ENCODE data around the gene SPEF1. TPM values are rescaled to one million over a fixed set of nuclear protein-coding genes. Genes with fewer than 3 reads are reported as not detected.

The SPEF1 gene
- total and polyA plus RNA-seq, 2 of the 13 experiments (the other 11 are each of a cell fraction or from before 2014, with no cell fraction given) = 0.11 to 0.27 TPM

GRCh38 chr20:3744806-3745685 is 36.2 kb downstream of the SPEF1 start:
- ChIA-PET CTCF (ENCODE audit: low intra/inter-chr PET ratio, low total read pairs) (no interaction called here), POLR2A (interaction anchor here (0.6 to 2.3 kb wide), 10 partner anchors 9 to 86 kb away, joined by 3 to 10 read pairs (median 4); partner anchors contain the start of genes ADISSP, AP5S1 and SPEF1)
- in situ Hi-C loops (cut with HindIII; ENCODE audit: extremely low pct_ligation_motif_present, low pct_unique_long_range_greater_than_20kb) = no loop called here
- Histone ChIP-seq H3K4me2 (ENCODE audit: low read depth, low read length) (peak overlapping the region; percentile 69), H3K4me1 (ENCODE audit: insufficient read depth, low read length) (peaks cover 61% of the 10 kb centered on the region), H3K9me3 (ENCODE audit: low read length) (no peaks in the 10 kb centered on the region), H3K27ac (ENCODE audit: extremely low read length, insufficient read depth, low read length) (no peak overlapping the region), H3K79me2 (ENCODE audit: insufficient read depth, low read length) (no peaks in the 10 kb centered on the region), H3K36me3 (replicated peaks in 1 of 2; ENCODE audit: control insufficient read depth in 1 of 2, insufficient read depth in 2 of 2, low read length in 2 of 2) (no peaks in the 10 kb centered on the region), H3K27me3 (ENCODE audit: control insufficient read depth in 1 of 2, insufficient read depth in 2 of 2, low read length in 2 of 2) (peaks cover 10 to 47% of the 10 kb centered on the region in 2 experiments; a peak in 4 of 5 replicates), H3K4me3 (replicated peaks in 1 of 3; ENCODE audit: insufficient read depth in 1 of 3, low read depth in 2 of 3, low read length in 3 of 3) (peak overlapping the region; percentile 29 to 64 (median 32)), H4K20me1 (ENCODE audit: insufficient read depth, low read length) (no peaks in the 10 kb centered on the region), H3K9ac (ENCODE audit: insufficient read depth, low read depth, low read length) (no peak overlapping the region), H2AFZ (ENCODE audit: low read length) (no peak overlapping the region)
- 27% methylated on average over 45 of the region's 45 CpGs for WGBS (ENCODE audit: low lambda C conversion rate)
- FAIRE-seq (no peak), ATAC-seq (peak; percentile 16), DNase-seq (ENCODE audit: low spot score) (peak; percentile 74)
- BruUV-seq (replicated peaks) = no TSS peak
- intact Hi-C loops (cut with micrococcal nuclease; ENCODE audit: unreplicated experiment) = no loop called here
- TF ChIP-seq TEF (CRISPR knock-in tag; IDR thresholded peaks at IDR 0.05) (no peak), ZNF775 (CRISPR knock-in tag; IDR thresholded peaks at IDR 0.05; ENCODE audit: borderline replicate concordance) (no peak), GPN1 (CRISPR knock-in tag; IDR thresholded peaks at IDR 0.05; ENCODE audit: borderline replicate concordance) (no peak), GABPA (IDR thresholded peaks at IDR 0.05; ENCODE audit: low read depth, low read length) (no peak), GABPA (CRISPR knock-in tag; IDR thresholded peaks at IDR 0.05; ENCODE audit: low read depth) (no peak), HNRNPUL1 (IDR thresholded peaks at IDR 0.05; ENCODE audit: low read depth, low read length) (no peak), ZNF501 (CRISPR knock-in tag; IDR thresholded peaks at IDR 0.05) (0 out of 2 replicates have a peak, but pooled peaks have one; percentile 47), ESRRA (CRISPR knock-in tag; IDR thresholded peaks at IDR 0.05; ENCODE audit: low read depth) (no peak; the same call in 1 of the 2 replicates), HNRNPL (IDR thresholded peaks at IDR 0.05; ENCODE audit: low read depth, low read length) (no peak), ZNF335 (CRISPR knock-in tag; IDR thresholded peaks at IDR 0.05) (no peak), MAX (IDR thresholded peaks at IDR 0.05) (peak; percentile 43; the same call in 1 of the 2 replicates), ZNF292 (CRISPR knock-in tag; IDR thresholded peaks at IDR 0.05; ENCODE audit: borderline replicate concordance, low read depth) (no peak), KDM5B (CRISPR knock-in tag; IDR thresholded peaks at IDR 0.05; ENCODE audit: borderline replicate concordance) (no peak), ZNF841 (CRISPR knock-in tag; IDR thresholded peaks at IDR 0.05; ENCODE audit: borderline replicate concordance) (no peak), ZNF619 (CRISPR knock-in tag; IDR thresholded peaks at IDR 0.05) (no peak), ZNF547 (CRISPR knock-in tag; IDR thresholded peaks at IDR 0.05) (peak; percentile 64; the same call in 1 of the 2 replicates), SRSF9 (IDR thresholded peaks at IDR 0.05; ENCODE audit: borderline replicate concordance, insufficient read depth, low read depth, low read length, poor library complexity, severe bottlenecking) (no peak)
- TF ChIP-seq, protein P1, sequence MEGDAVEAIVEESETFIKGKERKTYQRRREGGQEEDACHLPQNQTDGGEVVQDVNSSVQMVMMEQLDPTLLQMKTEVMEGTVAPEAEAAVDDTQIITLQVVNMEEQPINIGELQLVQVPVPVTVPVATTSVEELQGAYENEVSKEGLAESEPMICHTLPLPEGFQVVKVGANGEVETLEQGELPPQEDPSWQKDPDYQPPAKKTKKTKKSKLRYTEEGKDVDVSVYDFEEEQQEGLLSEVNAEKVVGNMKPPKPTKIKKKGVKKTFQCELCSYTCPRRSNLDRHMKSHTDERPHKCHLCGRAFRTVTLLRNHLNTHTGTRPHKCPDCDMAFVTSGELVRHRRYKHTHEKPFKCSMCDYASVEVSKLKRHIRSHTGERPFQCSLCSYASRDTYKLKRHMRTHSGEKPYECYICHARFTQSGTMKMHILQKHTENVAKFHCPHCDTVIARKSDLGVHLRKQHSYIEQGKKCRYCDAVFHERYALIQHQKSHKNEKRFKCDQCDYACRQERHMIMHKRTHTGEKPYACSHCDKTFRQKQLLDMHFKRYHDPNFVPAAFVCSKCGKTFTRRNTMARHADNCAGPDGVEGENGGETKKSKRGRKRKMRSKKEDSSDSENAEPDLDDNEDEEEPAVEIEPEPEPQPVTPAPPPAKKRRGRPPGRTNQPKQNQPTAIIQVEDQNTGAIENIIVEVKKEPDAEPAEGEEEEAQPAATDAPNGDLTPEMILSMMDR (CRISPR knock-in tag; IDR thresholded peaks at IDR 0.05) = peak; percentile 47
- TF ChIP-seq, protein P2, sequence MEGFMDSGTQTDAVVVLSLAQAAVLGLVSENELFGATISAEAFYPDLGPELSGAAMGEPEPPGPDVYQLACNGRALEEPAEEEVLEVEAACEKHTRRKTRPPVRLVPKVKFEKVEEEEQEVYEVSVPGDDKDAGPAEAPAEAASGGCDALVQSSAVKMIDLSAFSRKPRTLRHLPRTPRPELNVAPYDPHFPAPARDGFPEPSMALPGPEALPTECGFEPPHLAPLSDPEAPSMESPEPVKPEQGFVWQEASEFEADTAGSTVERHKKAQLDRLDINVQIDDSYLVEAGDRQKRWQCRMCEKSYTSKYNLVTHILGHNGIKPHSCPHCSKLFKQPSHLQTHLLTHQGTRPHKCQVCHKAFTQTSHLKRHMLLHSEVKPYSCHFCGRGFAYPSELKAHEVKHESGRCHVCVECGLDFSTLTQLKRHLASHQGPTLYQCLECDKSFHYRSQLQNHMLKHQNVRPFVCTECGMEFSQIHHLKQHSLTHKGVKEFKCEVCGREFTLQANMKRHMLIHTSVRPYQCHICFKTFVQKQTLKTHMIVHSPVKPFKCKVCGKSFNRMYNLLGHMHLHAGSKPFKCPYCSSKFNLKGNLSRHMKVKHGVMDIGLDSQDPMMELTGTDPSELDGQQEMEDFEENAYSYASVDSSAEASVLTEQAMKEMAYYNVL (CRISPR knock-in tag; IDR thresholded peaks at IDR 0.05; ENCODE audit: borderline replicate concordance) = no peak
